Measurements from ENCODE around the gene ZCCHC17.
"Not testable (repeated sequence)": the region's sequence is repeated elsewhere in the genome, so short reads cannot be mapped to it uniquely, and the experiment has no call there.

DNA sequence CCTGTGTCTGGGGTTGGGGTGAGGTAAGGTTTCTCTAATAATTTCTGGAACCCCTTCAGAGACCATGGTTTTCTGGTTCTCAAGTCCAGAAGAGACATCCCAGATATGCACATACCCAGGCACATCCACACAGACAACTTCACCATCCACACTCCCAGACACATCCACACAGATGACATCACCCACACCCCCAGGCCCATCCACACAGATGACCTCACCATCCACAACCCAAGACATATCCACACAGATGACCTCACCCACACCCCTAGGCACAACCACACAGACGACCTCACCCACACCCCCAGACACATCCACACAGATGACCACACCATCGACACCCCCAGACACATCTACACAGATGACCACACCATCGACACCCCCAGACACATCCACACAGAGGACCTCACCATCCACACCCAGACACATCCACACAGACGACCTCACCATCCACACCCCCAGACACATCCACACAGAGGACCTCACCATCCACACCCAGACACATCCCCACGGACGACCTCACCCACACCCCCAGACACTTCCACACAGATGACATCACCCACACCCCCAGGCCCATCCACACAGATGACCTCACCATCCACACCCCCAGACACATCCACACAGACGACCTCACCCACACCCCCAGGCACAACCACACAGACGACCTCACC lies 89.9 kb downstream of the ZCCHC17 start:
- TF ChIP-seq, protein P1, sequence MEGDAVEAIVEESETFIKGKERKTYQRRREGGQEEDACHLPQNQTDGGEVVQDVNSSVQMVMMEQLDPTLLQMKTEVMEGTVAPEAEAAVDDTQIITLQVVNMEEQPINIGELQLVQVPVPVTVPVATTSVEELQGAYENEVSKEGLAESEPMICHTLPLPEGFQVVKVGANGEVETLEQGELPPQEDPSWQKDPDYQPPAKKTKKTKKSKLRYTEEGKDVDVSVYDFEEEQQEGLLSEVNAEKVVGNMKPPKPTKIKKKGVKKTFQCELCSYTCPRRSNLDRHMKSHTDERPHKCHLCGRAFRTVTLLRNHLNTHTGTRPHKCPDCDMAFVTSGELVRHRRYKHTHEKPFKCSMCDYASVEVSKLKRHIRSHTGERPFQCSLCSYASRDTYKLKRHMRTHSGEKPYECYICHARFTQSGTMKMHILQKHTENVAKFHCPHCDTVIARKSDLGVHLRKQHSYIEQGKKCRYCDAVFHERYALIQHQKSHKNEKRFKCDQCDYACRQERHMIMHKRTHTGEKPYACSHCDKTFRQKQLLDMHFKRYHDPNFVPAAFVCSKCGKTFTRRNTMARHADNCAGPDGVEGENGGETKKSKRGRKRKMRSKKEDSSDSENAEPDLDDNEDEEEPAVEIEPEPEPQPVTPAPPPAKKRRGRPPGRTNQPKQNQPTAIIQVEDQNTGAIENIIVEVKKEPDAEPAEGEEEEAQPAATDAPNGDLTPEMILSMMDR (IDR thresholded peaks at IDR 0.05), result not testable (repeated sequence)
- not testable (repeated sequence) for TF ChIP-seq POLR2A, POLR2AphosphoS5 (IDR thresholded peaks at IDR 0.05)
